Stimulated activated naive CD8-positive, alpha-beta T cell treated with anti-CD3 and anti-CD28 coated beads, Interleukin-15, Interleukin-2, amounts not matched to agents 100 ng/mL and 50 ng/mL, for 24 hours (primary cell): Measurements from ENCODE around the gene MGLL.

Source experiments
- H3K27ac Mint-ChIP-seq: one replicate; pipeline ENCODE4 v1.8.0; 2021; ENCODE audit warnings: mild to moderate bottlenecking, mixed read lengths
- H3K27me3 Mint-ChIP-seq: one replicate; pipeline ENCODE4 v1.8.0; 2021; ENCODE audit warnings: mixed read lengths
- H3K36me3 Mint-ChIP-seq: one replicate; pipeline ENCODE4 v1.8.0; 2021; ENCODE audit warnings: low read depth, mixed read lengths
- H3K4me1 Mint-ChIP-seq: one replicate; pipeline ENCODE4 v1.8.0; 2021; ENCODE audit warnings: low read depth, mixed read lengths
- H3K4me3 Mint-ChIP-seq: one replicate; pipeline ENCODE4 v1.8.0; 2021; ENCODE audit warnings: mild to moderate bottlenecking, mixed read lengths
- H3K9me3 Mint-ChIP-seq: one replicate; pipeline ENCODE4 v1.8.0; 2021; ENCODE audit warnings: mixed read lengths

Gene MGLL

DNA sequence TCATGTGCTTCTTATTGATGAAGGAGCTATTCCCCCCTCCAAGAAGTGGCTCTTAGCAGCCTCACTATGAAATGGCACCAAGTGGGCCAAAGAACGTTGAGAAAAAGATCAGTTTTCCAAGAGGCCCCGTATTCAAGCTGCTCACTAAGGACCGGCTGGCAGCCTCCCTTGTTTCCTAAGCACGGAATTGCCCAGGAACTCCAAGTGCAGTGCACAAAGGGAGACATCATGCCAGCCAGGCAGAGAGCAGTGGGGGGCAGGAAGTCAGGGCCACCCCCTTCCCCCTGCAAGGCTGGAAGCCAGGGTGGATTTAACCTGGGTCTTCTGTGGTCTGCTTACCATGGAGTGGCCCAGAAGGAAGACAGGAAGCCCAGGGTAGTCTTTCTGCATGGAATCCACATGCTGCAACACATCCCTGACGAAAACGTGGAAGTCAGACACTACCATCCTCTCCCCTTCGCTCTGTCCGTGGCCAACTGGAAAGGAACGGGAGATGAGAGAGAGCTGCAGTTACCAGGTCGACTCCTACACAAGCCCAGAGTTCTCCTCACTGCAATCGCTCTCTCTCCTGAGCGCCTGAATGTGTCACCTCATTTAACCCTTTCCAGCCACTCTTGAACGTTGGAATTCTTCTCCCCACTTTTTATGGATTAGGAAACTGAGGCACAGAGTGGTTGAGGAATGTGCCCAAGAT, 100.1 kb downstream of the MGLL start:
- Mint-ChIP-seq H3K27ac (no peak overlapping the region), H3K36me3 (no peaks in the 10 kb centered on the region), H3K4me3 (no peak overlapping the region), H3K9me3 (no peaks in the 10 kb centered on the region), H3K4me1 (no peaks in the 10 kb centered on the region), H3K27me3 (no peaks in the 10 kb centered on the region)

DNA sequence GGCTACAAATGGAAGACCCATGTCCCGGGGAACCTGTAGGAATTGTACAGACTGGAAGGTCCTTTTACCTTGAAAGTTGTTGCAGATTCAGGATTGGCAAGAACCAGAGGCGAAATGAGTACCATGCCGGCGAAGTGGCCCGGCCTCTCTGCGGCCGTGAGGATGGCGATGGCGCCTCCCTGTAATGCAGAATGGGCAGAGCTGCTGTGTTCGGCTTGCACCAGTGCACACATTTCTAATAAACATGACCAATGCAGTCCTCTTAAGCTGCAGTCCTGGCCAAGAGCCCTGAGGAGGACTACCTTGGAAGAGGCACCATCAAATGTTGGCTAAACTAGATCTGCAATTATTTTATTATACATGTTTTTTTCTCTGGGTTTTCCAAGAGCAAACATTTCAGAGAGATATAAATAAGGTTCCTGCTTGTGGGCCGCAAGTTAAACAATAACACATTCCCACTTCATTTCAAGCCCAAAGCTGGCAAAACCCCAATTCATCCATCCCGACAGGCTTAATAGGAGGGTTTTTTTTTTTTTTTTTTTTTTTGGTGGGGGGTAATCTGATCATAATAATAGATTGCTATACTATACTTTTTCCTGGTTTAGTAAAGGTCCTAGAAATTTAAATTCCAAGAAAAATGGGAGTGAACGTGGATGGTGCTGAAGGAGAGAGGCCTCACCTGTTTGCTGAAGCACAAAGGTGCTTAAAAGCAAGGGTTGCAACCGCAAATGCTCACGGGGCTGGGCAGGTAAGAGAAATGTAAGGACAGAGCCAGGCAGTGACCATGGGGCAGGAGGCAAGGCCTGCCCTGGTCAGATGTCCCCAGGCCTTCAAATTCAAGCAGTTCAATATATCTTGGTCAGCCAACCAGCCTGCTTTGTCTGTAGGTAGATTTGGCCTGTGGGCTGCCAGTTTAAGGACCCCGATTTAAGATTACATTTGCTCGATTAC, 101.1 kb downstream of the MGLL start:
- H3K27me3 Mint-ChIP-seq: no peaks in the 10 kb centered on the region
- no peaks in the 10 kb centered on the region for H3K36me3 Mint-ChIP-seq
- no peaks in the 10 kb centered on the region for H3K4me1 Mint-ChIP-seq
- H3K27ac Mint-ChIP-seq: no peak overlapping the region
- no peak overlapping the region for H3K4me3 Mint-ChIP-seq
- no peaks in the 10 kb centered on the region for H3K9me3 Mint-ChIP-seq

DNA sequence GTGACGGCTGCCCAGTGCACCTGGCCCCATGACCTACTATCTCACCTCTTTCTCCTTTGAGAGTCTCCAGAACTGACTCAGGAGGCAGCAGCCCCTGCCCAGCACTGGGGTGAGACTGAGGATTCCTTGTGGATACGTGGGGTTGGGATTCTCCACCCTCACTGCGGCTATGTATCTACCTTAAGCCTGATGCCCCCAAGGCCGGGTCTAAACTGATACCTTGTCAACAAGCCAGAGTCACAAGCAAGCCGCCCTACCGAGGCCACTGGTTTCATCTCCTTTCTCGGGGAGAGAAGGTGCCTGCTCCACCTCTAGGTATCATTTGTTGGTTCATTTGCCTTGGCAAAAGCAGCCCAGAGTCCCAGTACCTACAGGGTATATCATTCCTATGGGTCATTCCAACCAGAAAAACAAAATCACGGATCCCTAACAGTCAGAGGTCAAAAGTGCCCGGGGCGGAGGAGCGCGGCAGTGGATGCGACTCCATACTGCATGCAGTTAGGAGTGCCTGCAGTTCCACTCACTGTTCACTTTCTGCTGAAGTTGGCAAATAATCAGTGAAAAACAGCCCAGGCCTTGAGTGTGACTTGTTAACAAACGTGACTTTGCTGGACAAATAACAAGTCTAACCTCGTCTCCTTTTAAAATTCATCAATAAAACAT, 102.0 kb downstream of the MGLL start:
- no peaks in the 10 kb centered on the region for H3K27me3 Mint-ChIP-seq
- no peak overlapping the region for H3K27ac Mint-ChIP-seq
- no peaks in the 10 kb centered on the region for H3K36me3 Mint-ChIP-seq
- H3K4me1 Mint-ChIP-seq: no peaks in the 10 kb centered on the region
- H3K9me3 Mint-ChIP-seq: no peaks in the 10 kb centered on the region
- H3K4me3 Mint-ChIP-seq: no peak overlapping the region

DNA sequence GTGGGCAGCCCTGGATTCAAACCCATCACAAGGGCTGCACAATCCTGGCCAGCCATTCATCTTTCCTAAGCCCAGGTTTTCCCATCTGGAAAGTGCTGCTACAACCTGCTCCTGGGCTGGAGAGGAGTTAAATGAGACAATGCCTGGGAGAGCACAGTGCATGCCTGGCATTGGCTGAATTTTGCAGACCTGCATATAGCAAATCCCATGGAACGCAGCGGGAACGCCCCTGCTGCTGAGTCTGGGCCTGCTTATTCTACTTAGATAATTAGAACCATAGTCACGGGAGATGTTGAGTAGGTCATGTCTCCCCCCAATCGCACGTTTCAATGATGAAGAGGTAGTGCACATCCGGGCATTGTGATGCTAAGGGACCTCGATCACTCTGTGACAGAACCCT, 102.9 kb downstream of the MGLL start:
- no peaks in the 10 kb centered on the region for H3K27me3 Mint-ChIP-seq
- H3K27ac Mint-ChIP-seq: no peak overlapping the region
- H3K4me1 Mint-ChIP-seq: no peaks in the 10 kb centered on the region
- H3K4me3 Mint-ChIP-seq: no peak overlapping the region
- no peaks in the 10 kb centered on the region for H3K9me3 Mint-ChIP-seq
- H3K36me3 Mint-ChIP-seq: no peaks in the 10 kb centered on the region

DNA sequence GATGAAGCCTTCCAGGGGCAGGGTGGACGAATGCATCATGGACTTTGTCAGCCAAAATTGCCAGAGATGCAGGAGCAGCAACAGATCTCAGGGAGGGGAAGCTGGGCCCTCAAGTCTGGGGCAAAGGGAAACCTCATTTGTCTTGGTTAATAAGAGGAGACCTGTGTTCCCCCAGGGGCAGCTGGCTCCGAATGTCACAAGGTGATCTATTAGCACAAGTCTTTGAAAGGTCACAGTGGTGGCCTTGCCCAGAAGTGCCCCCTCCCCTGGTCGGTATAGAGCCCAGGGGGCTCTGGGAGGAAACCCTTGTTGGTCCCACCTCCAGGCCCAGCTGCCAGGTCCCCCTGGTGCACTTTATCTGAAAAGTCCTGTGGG, 103.4 kb downstream of the MGLL start:
- H3K36me3 Mint-ChIP-seq: no peaks in the 10 kb centered on the region
- no peaks in the 10 kb centered on the region for H3K4me1 Mint-ChIP-seq
- no peak overlapping the region for H3K4me3 Mint-ChIP-seq
- no peaks in the 10 kb centered on the region for H3K9me3 Mint-ChIP-seq
- H3K27me3 Mint-ChIP-seq: no peaks in the 10 kb centered on the region
- no peak overlapping the region for H3K27ac Mint-ChIP-seq

DNA sequence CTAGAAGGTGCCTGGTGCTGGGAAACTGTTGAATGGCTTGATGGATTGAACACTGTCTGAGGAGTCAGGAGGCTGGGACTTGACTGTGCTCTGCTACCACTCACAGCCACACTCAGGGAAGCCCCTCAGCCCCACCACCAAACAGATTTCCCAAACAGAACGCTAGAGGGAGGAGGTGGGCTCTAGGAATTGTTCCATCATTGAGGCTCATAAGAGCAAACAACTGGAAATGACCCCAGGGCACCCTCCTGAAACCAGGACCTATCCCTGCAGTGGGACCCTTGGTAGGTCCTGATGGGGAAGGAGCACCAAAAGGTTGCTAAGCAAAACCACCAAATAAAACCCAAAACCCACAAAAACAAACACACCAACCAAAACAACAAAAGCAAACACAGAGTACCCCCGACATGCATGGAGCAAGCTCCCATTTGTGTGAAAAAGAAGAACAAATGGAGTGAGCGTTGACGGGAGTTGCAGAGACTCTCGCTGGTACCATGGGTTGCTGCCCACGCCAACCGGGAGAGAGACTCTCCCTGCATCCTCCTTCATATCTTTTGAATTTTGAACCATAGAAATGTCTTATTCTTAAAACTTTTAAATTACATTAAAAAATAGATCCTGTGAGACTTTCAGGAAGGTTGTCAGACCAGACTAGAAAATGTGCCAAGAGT, 103.9 kb downstream of the MGLL start:
- no peaks in the 10 kb centered on the region for H3K27me3 Mint-ChIP-seq
- H3K4me3 Mint-ChIP-seq: no peak overlapping the region
- H3K36me3 Mint-ChIP-seq: no peaks in the 10 kb centered on the region
- no peaks in the 10 kb centered on the region for H3K9me3 Mint-ChIP-seq
- no peaks in the 10 kb centered on the region for H3K4me1 Mint-ChIP-seq
- H3K27ac Mint-ChIP-seq: no peak overlapping the region

DNA sequence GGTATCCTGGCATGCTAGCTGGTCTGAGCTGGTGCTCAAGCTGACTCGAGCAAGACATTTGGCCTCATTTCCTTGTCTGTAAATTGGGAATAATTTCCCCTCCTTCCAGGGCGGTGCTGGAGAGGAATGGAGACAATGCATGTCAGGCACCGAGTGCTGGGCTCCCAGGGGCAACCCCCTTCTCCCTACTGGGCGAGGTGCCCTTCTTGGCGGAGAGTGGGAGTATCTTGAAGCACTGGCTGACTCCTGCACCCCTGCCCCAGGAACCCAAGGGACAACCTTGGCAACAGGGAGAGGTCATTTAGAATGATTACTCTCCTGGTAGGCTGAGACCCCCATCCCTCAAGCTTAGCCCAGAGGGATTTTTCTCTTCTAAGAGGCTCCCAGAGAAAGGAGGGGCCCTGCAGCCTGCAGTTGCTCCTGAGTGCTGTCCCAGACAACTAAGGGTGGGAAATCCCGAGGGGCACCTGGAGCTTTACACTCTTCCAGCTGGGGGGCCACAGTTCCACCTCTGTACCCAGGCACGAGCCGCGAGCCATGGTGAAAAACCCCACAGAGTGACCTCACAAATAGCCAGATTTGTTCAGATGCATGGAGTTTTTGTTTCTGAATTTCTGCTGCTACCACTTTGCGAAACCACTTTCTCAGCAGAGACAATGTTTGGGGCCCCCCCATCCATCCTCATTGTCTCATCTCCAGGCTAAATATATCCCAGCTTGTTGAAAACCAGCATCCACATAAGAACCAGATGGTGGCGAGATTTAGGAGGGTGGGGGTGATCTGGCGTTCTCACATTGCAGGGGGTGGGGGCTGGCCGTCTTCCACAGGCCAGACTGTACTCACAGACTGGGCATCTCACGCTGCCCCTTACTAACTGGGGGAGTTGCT, 104.7 kb downstream of the MGLL start:
- Mint-ChIP-seq H3K4me3 (no peak overlapping the region), H3K27me3 (no peaks in the 10 kb centered on the region), H3K36me3 (no peaks in the 10 kb centered on the region), H3K9me3 (no peaks in the 10 kb centered on the region), H3K27ac (no peak overlapping the region), H3K4me1 (no peaks in the 10 kb centered on the region)

DNA sequence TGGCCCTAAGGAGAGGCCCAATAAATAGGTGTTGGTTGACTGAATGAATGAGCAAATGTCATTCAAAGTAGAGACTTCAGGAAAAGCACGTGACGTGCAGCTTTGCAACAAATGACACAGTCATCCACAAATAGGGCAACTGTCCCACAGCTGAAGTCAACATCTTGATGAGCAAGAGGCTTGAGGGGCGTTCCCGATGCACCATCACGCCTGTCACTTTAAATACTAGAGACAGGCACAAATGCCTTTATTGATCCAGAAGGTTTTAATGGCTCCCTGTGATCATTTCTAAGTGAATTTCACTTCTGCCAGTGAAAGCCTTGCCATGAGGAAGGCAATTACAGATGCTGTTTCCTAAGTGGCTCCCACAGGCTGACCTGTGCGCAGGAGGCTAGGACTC, 105.9 kb downstream of the MGLL start:
- H3K9me3 Mint-ChIP-seq: no peaks in the 10 kb centered on the region
- H3K4me3 Mint-ChIP-seq: no peak overlapping the region
- no peaks in the 10 kb centered on the region for H3K27me3 Mint-ChIP-seq
- H3K36me3 Mint-ChIP-seq: no peaks in the 10 kb centered on the region
- H3K4me1 Mint-ChIP-seq: no peaks in the 10 kb centered on the region
- H3K27ac Mint-ChIP-seq: no peak overlapping the region

DNA sequence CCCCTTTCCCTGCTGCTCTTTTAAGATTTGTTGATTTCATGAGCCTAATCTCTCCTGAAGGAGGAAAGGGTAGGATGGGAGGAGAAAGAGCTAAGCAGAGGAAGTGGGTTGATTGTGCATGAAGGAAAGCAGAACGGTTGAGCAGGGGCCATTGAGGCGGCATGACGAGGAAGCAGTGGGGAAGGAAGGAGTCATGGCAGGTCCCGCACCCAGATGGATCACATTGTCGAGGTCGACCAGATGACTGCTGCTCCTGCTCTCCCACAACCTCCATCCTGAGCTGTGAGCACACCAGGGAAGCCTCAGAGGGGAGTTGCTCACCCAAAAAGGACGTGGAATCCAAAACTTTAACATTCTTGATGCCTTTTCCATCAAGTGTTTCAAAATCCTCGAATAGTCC, 106.8 kb downstream of the MGLL start:
- Mint-ChIP-seq H3K4me3 (no peak overlapping the region), H3K4me1 (no peaks in the 10 kb centered on the region), H3K9me3 (no peaks in the 10 kb centered on the region), H3K27ac (no peak overlapping the region), H3K36me3 (no peaks in the 10 kb centered on the region), H3K27me3 (no peaks in the 10 kb centered on the region)

DNA sequence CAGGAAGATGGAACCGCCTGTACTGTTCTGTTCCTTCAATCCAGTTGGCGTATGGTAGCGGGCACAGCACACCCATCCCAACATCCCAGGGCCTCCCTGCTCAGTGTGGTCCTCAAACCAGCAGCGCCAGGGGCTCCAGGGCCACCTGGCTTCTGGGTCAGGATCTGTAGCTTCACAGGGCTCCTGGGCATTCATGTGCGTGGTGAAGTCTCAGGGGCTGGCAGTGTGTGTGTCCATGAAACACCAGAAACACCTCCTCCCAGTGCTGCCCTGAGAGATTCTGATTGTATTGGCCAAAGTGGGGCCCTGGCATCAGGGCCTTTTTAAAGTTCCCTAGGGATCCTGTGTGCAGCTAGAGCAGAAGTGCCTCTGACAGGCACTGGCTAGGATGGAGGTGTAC, 107.4 kb downstream of the MGLL start:
- H3K27ac Mint-ChIP-seq: no peak overlapping the region
- H3K4me1 Mint-ChIP-seq: no peaks in the 10 kb centered on the region
- H3K36me3 Mint-ChIP-seq: no peaks in the 10 kb centered on the region
- no peak overlapping the region for H3K4me3 Mint-ChIP-seq
- H3K27me3 Mint-ChIP-seq: no peaks in the 10 kb centered on the region
- H3K9me3 Mint-ChIP-seq: no peaks in the 10 kb centered on the region

DNA sequence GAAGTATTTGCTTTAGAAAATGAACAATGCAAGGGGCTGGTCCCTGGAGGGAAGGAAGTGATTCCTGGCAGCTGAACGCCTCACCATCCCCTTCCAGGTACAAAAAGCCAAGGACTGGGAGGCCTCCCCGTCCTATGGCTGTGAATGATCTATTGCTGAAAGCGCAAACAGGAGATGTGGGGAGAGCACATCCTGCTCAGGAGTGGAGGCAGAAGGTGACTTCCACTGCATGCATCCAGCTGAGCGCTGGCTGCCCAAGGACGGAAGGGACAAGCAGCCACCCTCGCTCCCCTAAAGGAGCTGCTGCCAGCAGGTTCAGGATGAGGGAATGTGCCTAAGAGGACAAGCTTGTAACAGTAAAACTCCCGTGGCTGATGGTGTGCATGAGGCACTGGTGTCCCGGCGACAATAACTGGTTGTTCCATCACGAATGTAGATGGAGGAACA, 108.2 kb downstream of the MGLL start:
- Mint-ChIP-seq H3K27me3 (no peaks in the 10 kb centered on the region), H3K9me3 (no peaks in the 10 kb centered on the region), H3K4me3 (no peak overlapping the region), H3K36me3 (no peaks in the 10 kb centered on the region), H3K4me1 (no peaks in the 10 kb centered on the region), H3K27ac (no peak overlapping the region)

DNA sequence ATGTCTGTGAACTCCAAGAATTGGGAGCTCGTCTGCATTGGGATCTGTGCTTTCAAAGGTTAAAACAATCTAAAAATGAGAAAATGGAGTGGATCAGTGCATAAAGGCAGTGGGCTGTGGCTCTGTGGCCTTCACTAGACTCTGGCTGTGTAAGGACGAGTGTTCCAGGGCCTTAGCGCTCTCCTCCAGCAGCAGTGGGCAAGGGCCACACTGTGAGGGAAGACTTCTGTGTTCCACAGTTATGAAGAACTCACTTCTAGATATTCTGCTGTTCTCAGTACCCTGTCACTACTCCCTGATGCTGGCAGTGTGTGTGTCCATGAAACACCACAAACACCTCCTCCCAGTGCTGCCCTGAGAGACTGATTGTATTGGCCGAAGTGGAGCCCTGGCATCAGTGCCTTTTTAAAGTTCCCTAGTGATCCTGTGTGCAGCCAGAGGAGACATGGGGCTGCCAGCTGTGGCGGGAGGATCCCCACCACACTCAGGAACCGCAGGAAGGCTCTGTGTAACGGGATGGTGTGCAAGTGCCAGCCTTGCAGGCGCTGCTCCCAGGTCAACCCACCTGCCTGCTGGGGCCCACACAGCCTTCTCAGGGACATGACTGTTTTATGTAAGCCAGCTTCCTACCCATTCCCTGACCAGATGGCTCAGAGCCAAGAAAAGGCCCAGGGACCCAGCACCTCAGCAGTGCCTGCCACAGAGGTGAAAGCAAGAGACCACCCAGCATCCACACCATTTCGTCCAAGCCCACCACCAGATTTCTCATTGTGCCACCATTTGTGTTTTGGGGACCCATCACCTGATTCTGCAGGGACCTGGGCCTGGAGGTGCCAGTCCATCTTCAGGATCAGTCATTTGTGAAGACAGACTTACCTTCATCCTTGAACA, 109.2 kb downstream of the MGLL start:
- H3K4me3 Mint-ChIP-seq: no peak overlapping the region
- no peaks in the 10 kb centered on the region for H3K36me3 Mint-ChIP-seq
- H3K27me3 Mint-ChIP-seq: no peaks in the 10 kb centered on the region
- no peaks in the 10 kb centered on the region for H3K4me1 Mint-ChIP-seq
- no peak overlapping the region for H3K27ac Mint-ChIP-seq
- no peaks in the 10 kb centered on the region for H3K9me3 Mint-ChIP-seq

DNA sequence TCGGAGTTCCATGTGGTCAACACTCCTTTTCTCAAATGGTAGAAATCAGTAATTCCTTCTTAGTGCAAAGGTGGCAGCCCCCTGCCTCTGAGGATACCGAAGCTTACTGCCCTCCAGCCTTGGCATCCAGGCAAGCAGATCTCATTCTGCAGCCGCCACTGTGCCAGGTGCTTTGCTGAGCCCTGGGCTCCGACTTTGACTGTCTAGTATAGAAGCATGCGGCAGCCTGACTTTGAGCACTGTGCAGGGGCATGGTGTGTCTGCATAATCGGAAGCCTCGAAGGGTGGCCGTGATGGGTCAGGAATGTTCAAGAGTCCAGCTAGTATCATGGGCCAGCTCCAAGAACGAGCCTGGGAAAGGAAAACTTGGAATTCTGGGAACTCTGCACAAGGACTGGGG, 109.9 kb downstream of the MGLL start:
- no peak overlapping the region for H3K4me3 Mint-ChIP-seq
- no peaks in the 10 kb centered on the region for H3K4me1 Mint-ChIP-seq
- H3K27ac Mint-ChIP-seq: no peak overlapping the region
- H3K9me3 Mint-ChIP-seq: no peaks in the 10 kb centered on the region
- no peaks in the 10 kb centered on the region for H3K27me3 Mint-ChIP-seq
- no peaks in the 10 kb centered on the region for H3K36me3 Mint-ChIP-seq
